Activated naive CD4-positive, alpha-beta T cell (primary cell): ENCODE data around the gene PCP4L1.
"Not testable (repeated sequence)": the region's sequence is repeated elsewhere in the genome, so short reads cannot be mapped to it uniquely, and the experiment has no call there.

Experiments used
- DNase-seq, 4 experiments: peaks; one replicate each; lab custom pipeline; 2025; lab: John Stamatoyannopoulos, UW

The PCP4L1 gene

GRCh38 chr1:161258439-161259344 lies at the start of gene PCP4L1:
PCP4L1 (plus strand) TSS chr1:161258745; CDS start chr1:161258975, 230 bp downstream.
- peak in 2 of 4 experiments; percentile 4 to 12 for DNase-seq

DNA sequence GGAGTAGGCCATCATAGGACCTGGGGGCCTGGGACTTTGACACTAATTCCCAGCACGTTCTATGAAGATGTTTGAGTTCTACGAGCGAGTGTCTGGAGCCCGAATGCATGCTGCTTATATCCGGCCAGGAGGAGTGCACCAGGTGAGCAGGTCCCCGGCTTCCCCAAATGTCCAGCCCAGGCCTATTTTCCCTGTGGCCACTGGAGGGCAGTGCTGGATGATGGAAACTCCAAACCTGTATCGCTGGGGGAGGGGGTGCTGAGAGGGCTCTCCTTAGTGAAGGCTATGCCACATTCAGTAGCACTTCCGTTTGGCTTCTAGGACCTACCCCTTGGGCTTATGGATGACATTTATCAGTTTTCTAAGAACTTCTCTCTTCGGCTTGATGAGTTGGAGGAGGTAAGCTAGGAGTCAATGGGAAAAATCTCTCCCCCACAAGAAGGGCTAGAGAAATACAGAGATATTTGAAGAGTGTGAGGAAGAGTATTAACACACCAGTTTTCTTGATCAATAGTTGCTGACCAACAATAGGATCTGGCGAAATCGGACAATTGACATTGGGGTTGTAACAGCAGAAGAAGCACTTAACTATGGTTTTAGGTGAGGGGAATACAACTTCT lies 48.6 kb upstream of the PCP4L1 start:
- peak; percentile 24 to 60 (median 36) for DNase-seq

- DNase-seq, result no peak
Observed at GRCh38 chr1:161214369-161214768, 44.2 kb upstream of the PCP4L1 start.

DNA sequence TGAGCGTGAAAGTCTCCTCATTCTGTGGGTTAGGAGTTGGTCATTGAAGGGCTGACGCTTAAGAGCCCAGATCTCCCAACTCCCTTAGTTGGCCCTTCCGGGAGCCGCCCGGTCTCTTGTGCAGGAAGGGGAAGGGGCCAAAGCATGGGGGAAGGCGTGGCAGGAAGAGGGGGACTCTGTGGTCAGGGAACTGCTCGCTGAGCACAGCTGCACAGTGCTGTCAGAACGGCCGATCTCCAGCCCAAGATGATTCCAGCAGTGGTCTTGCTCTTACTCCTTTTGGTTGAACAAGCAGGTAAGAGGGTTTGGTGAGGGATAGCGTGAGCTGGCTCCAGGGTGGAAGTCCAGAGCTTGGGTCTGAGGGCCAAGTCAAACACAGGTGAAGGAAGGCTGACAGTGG lies 43.5 kb upstream of the PCP4L1 start, which contains the start of gene FCER1G:
Gene FCER1G, plus strand, starts transcription at position 220 of the 400 bp plus-strand sequence. Its CDS starts 27 bp downstream, at position 247.
- no peak for DNase-seq

- no peak for DNase-seq
Observed at GRCh38 chr1:161216945-161217712, 41.4 kb upstream of the PCP4L1 start.

GRCh38 chr1:161217831-161218230 lies 40.7 kb upstream of the PCP4L1 start:
- DNase-seq, result no peak

DNA sequence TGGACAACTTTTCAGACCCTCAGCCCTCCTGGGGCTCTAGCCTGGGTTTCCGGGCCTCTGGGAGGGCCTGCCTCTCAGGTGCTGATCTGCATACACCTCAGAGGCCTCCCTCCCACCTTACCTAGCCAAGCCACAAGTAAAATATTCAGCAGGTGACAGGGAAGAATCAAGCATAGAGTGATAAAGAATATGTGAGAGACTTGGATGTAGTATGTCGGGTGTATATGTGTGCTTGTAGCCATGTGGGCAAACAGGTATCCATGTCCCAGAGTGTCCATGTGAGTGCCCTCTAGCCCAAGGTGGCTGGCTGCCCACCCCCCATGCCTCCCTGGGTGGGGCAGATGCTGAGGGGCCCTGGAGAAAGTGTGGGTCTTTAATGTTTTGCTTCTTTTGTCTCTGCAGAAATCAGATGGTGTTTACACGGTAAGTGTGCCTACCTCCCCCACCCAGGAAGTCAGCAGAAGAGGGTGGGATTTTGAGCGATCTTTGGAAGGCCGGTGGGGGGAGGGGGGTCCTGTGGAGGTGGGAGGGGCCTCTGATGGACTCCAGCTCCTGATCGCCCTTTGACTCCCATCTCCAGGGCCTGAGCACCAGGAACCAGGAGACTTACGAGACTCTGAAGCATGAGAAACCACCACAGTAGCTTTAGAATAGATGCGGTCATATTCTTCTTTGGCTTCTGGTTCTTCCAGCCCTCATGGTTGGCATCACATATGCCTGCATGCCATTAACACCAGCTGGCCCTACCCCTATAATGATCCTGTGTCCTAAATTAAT lies 40.1 kb upstream of the PCP4L1 start:
- no peak for DNase-seq

- DNase-seq, result no peak
Observed at GRCh38 chr1:161219078-161219892, 39.3 kb upstream of the PCP4L1 start.

GRCh38 chr1:161220002-161220401 lies 38.5 kb upstream of the PCP4L1 start:
- no peak for DNase-seq

DNA sequence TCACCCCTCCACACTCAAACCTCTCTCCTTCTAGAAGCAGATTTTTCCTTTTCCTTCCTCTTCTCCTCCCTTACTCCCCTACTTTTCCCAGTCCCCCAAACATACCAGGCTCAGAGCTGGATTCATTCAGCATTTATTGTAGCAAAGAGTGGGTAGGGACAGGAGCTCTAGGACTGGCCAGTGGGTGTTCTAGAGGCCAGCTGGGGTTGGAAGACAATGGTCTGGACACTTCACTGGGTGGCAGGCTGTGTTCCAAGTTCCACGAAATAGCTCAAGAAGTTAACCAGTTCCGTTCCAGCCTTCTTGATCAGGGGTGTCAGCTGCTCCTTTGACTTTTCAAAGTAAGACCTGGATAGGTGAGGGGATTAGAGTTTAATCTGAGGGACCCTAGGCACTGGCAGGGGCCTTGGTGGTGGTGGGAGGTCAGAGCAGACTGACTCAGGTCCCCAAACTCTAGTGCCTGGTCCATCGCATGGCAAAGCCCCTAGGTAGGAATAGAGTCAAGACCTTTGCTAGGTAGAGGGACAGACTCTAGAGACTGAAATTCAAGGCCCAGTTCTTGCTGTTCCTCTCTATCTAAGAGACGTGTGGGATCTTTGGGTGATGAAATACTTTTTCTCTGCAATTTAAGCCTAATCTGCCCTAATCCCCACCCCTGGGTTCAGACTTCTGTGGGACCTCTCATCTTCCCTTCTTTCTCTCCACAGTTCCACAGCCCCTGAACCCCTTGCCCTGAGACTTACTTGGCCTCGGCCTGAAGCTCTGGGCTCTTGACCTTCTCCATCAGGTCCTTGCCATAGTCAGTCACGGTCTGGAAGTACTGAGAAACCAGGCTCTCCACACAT lies 36.1 kb upstream of the PCP4L1 start:
- DNase-seq, result no peak

DNA sequence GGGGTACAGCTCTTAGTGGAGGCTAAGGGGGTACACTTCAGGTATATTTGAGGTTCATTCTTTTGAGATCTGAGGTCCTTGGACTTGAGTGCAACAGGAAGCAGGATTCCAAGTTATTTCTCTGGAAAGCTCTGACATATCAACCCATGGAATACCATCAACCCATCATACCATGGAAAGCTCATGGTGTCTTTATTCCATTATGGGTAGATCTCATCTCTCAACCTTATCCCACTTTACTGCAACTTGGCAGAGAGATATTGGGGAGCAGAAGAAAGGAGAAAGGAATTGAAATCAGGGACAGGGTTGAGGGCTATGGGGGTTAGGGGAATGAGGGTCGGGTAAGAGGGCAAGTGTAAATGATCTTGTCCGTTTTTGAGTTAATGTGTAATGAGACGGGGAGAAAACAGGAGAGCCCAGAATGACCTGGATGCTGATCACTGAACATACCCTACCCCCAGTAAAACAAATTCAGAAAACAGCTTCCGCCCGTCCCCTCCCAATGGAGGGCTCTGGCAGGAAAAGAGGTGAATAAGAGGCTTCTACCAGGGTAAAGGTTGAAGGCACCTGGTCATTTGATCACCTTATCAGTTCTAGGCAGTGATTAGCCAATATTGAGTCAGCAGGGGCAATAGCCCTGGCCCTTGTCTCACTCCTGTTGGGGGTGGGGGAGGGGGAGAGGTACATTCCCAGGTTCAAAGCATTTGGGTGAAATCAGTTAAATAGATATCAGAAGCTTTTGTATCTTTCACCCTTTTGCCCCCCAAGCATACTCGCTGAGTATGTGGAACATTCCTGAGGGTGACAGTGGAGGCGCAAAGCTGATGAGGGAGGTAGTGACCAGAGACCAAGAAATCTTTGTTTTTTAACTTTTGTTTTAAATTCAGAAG lies 34.5 kb upstream of the PCP4L1 start:
- no peak for DNase-seq

GRCh38 chr1:161224695-161225087 lies 33.9 kb upstream of the PCP4L1 start:
- not testable (repeated sequence) for DNase-seq

DNA sequence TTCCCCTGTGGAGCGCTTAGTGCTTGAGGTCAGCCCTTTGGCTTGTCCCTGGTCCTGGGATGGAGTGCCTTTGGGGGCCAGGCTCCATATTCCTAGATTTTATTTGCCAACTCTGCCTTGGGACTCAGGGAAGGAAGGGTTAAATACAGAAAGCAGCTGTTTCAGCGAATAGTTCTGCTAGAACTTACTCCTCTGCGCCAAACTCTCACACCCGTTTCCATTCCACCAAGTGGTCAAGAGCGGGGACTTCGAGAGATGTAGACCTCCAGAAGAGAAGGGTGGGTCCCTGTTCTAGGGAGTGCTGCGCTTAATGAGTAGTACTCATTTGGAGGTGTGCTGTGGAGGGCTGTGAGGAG lies 33.4 kb upstream of the PCP4L1 start:
- DNase-seq, result no peak

DNA sequence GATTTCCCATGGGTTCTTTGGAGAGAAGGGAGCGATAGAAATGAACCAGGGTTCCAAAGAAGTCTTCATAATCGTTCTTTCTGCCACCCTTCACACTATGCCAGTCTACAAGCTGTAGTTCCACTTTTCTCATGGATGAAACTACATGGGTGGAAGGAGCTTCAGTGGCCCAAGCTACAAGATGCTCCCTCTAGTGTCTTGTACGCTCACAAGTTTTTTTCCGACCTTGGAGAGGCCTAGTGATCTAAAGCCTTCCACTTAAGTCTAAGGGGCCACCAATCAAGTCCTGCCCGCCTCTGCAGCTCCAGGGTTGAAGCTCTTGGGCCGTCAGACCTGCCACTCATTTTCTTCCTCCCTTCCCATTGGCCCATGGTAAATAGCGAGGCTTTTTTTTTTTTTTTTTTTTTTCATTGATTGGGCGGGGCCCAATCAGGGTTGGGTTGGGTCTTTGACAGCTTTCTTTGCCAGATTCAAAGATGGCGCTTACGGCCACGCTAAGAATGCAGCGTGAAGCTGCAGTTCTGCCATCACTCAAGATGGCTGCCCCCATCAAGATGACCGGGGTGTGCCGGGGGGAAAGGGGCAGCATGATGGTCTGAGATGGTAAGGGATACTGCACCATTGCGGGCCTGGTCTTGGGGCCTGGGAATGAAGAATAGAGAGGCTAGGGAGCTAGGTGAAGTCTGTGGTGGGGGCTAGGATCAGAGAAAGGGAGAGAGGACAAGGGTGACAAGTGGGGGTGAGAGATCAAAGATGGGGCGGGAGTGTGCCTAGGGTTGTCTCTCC lies 32.8 kb upstream of the PCP4L1 start, which contains the start of gene TOMM40L:
Gene TOMM40L, plus strand, starts transcription at position 527 of the 786 bp plus-strand sequence. CDS start 430 bp downstream, outside the sequence.
- peak; percentile 54 to 79 (median 73) for DNase-seq

GRCh38 chr1:161226320-161226711 lies 32.2 kb upstream of the PCP4L1 start:
- no peak for DNase-seq

DNA sequence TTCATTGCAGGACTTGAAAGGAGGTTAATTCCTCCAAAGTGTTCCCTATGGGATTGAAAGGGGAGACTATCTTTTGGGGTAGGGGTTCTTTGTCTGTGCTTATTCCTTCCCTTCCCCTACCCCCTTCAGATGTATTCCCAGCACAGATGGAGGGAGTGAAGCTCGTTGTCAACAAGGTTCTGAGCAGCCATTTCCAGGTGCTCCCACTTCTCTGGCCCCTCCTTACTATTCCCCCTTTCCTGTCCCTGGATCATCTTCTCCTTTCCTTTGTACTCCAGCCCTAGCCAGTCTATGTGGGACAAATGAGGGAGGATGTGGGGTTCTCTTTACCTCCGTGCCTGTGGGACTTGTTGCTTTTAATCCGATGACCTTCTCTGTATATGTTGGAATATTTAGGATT lies 31.8 kb upstream of the PCP4L1 start:
- DNase-seq, result no peak

DNA sequence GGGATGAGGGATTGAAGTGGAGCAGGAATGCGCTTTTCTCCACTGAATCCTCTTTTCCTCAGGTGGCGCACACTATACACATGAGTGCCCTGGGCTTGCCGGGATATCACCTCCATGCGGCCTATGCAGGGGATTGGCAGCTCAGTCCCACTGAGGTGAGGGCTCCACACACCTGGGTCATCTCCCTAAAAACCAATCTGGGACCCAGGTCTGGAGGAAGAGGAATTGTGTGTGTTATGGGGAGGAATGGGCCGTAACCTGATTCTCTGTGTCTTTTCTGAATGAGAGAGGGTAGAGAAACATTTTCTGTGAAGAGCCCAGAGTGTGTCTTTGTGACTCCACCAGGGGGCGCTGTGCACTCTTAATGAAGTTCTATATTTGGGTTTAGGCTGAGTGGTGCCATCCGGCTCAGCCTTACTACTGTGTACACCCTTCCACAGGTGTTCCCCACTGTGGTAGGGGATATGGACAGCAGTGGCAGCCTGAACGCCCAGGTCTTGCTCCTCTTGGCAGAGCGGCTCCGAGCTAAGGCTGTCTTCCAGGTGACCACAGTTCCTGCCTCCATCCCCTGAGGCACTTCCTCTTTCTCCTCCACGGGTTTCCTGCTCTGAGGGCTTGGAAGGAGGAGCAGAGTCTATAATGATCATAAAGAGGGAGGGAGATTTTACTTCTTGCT lies 31.2 kb upstream of the PCP4L1 start:
- peak; percentile 79 to 89 (median 88) for DNase-seq
